Neural cell (in vitro differentiated cells): Measurements from ENCODE around the gene NCKAP5.

Source experiments
- EP300 ChIP-seq: fragments of 450-650 bp; conservative IDR thresholded peaks from 2 replicates; pipeline ENCODE4 v1.6.1; 2014; ENCODE audit warnings: antibody characterized with exemption, mild to moderate bottlenecking, moderate library complexity; ENCODE audit not compliant: poor library complexity, severe bottlenecking
- EZH2 ChIP-seq: fragments of 200-600, 300-800 bp; shearing (Covaris generic), sonication (generic); IDR thresholded peaks from 2 replicates; pipeline ENCODE4 v1.6.1; 2014; ENCODE audit warnings: antibody characterized with exemption, low read length, borderline replicate concordance, mild to moderate bottlenecking; ENCODE audit not compliant: insufficient read depth, poor library complexity, severe bottlenecking
- MXI1 ChIP-seq: fragments of 450-650 bp; conservative IDR thresholded peaks from 2 replicates; pipeline ENCODE4 v1.6.1; 2014; ENCODE audit warnings: antibody characterized with exemption, mild to moderate bottlenecking; ENCODE audit not compliant: poor library complexity, severe bottlenecking
- POLR2AphosphoS5 ChIP-seq: IDR thresholded peaks from 2 replicates; pipeline ENCODE4 v1.6.1; 2012
- RAD21 ChIP-seq: fragments of 450-650 bp; conservative IDR thresholded peaks from 2 replicates; pipeline ENCODE4 v1.6.1; 2014; ENCODE audit warnings: antibody characterized with exemption, mild to moderate bottlenecking, moderate library complexity
- TAF1 ChIP-seq: IDR thresholded peaks from 2 replicates; pipeline ENCODE4 v1.6.1; 2012; ENCODE audit warnings: low read depth
- TF ChIP-seq, protein P1 (sequence below): IDR thresholded peaks from 2 replicates; pipeline ENCODE4 v1.6.1; 2012; ENCODE audit warnings: borderline replicate concordance
- TF ChIP-seq, protein P2 (sequence below): fragments of 450-650 bp; IDR thresholded peaks from 2 replicates; pipeline ENCODE4 v1.5.1; 2014; ENCODE audit warnings: antibody characterized with exemption, mild to moderate bottlenecking, moderate library complexity; ENCODE audit not compliant: poor library complexity, severe bottlenecking

DNA sequence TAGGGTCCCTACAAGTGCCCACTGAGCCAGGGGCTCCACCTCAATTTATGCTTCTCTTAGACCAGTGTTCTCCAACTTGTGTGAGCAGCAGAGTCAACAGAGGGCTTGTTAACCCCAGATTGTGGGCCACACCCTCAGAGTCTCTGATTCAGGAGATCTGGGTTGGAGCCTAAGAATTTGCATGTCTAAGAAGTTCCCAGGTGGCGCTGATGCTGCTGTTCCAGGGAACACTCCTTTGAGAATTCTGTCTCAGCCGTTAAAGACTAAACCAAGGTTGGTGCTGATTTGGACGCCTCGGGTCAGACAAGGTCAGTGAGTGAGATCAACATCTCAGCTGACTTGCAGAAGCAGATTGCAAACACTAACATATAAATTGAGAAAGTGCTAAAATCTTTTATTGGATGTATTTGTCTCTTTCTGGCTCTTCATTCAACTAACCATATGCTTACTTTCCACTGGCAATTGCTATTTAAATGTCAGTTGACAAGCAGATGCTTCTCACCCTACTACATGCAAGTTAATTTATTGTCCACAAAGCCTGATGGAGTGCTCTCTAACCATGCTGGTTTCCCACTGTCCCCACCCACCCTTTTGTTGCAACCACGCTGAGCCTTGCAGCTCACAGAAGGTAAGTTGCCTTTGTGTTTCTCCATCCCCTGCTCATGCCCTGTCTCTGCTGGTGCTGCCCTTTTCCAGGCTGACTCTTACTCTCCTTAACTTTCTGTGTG is 929.8 kb downstream of the NCKAP5 start:
- TF ChIP-seq, protein P1, sequence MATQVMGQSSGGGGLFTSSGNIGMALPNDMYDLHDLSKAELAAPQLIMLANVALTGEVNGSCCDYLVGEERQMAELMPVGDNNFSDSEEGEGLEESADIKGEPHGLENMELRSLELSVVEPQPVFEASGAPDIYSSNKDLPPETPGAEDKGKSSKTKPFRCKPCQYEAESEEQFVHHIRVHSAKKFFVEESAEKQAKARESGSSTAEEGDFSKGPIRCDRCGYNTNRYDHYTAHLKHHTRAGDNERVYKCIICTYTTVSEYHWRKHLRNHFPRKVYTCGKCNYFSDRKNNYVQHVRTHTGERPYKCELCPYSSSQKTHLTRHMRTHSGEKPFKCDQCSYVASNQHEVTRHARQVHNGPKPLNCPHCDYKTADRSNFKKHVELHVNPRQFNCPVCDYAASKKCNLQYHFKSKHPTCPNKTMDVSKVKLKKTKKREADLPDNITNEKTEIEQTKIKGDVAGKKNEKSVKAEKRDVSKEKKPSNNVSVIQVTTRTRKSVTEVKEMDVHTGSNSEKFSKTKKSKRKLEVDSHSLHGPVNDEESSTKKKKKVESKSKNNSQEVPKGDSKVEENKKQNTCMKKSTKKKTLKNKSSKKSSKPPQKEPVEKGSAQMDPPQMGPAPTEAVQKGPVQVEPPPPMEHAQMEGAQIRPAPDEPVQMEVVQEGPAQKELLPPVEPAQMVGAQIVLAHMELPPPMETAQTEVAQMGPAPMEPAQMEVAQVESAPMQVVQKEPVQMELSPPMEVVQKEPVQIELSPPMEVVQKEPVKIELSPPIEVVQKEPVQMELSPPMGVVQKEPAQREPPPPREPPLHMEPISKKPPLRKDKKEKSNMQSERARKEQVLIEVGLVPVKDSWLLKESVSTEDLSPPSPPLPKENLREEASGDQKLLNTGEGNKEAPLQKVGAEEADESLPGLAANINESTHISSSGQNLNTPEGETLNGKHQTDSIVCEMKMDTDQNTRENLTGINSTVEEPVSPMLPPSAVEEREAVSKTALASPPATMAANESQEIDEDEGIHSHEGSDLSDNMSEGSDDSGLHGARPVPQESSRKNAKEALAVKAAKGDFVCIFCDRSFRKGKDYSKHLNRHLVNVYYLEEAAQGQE, result no peak
- TF ChIP-seq, protein P2, sequence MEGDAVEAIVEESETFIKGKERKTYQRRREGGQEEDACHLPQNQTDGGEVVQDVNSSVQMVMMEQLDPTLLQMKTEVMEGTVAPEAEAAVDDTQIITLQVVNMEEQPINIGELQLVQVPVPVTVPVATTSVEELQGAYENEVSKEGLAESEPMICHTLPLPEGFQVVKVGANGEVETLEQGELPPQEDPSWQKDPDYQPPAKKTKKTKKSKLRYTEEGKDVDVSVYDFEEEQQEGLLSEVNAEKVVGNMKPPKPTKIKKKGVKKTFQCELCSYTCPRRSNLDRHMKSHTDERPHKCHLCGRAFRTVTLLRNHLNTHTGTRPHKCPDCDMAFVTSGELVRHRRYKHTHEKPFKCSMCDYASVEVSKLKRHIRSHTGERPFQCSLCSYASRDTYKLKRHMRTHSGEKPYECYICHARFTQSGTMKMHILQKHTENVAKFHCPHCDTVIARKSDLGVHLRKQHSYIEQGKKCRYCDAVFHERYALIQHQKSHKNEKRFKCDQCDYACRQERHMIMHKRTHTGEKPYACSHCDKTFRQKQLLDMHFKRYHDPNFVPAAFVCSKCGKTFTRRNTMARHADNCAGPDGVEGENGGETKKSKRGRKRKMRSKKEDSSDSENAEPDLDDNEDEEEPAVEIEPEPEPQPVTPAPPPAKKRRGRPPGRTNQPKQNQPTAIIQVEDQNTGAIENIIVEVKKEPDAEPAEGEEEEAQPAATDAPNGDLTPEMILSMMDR, result no peak
- TF ChIP-seq MXI1 (no peak), EZH2 (no peak), POLR2AphosphoS5 (no peak), TAF1 (no peak), EP300 (no peak), RAD21 (no peak)
